Measurements from ENCODE around the gene PEX11G. TPM values are rescaled to one million over a fixed set of nuclear protein-coding genes. Genes with fewer than 3 reads are reported as not detected.

PEX11G gene
- total RNA-seq, 1 experiment from 2014 or later = 4.3 TPM

DNA sequence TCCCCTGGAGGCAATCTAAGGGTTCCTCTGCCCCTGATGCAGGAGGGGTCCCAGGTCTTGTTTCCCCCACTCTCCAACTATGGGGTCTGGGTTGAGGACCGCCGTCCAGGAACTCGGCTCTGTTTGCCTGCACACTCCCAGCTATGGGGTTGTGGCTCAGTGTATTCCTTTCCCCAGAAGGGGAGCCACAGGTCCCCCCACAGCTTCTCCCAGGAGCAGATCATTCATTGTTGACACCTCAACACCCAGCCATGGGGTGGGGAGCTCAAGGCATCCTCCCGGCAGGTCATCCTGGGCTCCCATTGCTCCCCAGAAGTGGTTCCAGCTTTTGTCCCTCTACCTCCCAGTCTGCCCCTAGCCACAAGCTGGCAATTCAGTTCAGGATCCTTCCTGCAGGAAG lies 28.0 kb upstream of the PEX11G start:
- CTCF ChIA-PET = interaction anchor here (0.5 to 3.3 kb wide), 7 partner anchors 10 to 345 kb away, joined by 3 to 16 read pairs (median 5); a partner anchor contains a TSS
- no peaks in the 10 kb centered on the region for H3K36me3 Mint-ChIP-seq
- TF ChIP-seq TP53 (CRISPR knock-in tag; IDR thresholded peaks at IDR 0.05) = no peak
- no peak for TF ChIP-seq GTF2I (CRISPR knock-in tag; conservative IDR thresholded peaks at IDR 0.05)
- TF ChIP-seq NFATC4 (CRISPR knock-in tag; IDR thresholded peaks at IDR 0.05) = no peak
- no peak for TF ChIP-seq NR3C1 (CRISPR knock-in tag; conservative IDR thresholded peaks at IDR 0.05; ENCODE audit: low read depth)
- no peak for TF ChIP-seq NFYB (CRISPR knock-in tag; conservative IDR thresholded peaks at IDR 0.05; ENCODE audit: low read depth)
- no peak for TF ChIP-seq PRRX2 (CRISPR knock-in tag; IDR thresholded peaks at IDR 0.05)
- TF ChIP-seq, protein P1, sequence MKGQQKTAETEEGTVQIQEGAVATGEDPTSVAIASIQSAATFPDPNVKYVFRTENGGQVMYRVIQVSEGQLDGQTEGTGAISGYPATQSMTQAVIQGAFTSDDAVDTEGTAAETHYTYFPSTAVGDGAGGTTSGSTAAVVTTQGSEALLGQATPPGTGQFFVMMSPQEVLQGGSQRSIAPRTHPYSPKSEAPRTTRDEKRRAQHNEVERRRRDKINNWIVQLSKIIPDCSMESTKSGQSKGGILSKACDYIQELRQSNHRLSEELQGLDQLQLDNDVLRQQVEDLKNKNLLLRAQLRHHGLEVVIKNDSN (CRISPR knock-in tag; IDR thresholded peaks at IDR 0.05) = no peak
- TF ChIP-seq ZNF416 (CRISPR knock-in tag; IDR thresholded peaks at IDR 0.05) = no peak
- TF ChIP-seq SMAD3 (CRISPR knock-in tag; IDR thresholded peaks at IDR 0.05; ENCODE audit: borderline replicate concordance) = no peak
- no peak for TF ChIP-seq OVOL2 (CRISPR knock-in tag; IDR thresholded peaks at IDR 0.05; ENCODE audit: borderline replicate concordance)
- no peak for TF ChIP-seq NFE2L1 (CRISPR knock-in tag; IDR thresholded peaks at IDR 0.05)
- TF ChIP-seq, protein P2, sequence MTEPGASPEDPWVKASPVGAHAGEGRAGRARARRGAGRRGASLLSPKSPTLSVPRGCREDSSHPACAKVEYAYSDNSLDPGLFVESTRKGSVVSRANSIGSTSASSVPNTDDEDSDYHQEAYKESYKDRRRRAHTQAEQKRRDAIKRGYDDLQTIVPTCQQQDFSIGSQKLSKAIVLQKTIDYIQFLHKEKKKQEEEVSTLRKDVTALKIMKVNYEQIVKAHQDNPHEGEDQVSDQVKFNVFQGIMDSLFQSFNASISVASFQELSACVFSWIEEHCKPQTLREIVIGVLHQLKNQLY (CRISPR knock-in tag; IDR thresholded peaks at IDR 0.05) = no peak
- peaks cover 13% of the 10 kb centered on the region for H3K27me3 Mint-ChIP-seq (ENCODE audit: low read depth)
- H3K4me1 Mint-ChIP-seq = peaks cover 22% of the 10 kb centered on the region
- POLR2A ChIA-PET = interaction anchor here (1.1 to 2.0 kb wide), 2 partner anchors 11 to 18 kb away, joined by 4 to 9 read pairs; partner anchors contain the start of gene PNPLA6
- DNase-seq (ENCODE audit: low spot score) = no peak
- no peak overlapping the region for H3K27ac Mint-ChIP-seq
- peak overlapping the region; percentile 79 for H3K4me3 Mint-ChIP-seq
- no peak for ATAC-seq
- no peaks in the 10 kb centered on the region for H3K9me3 Mint-ChIP-seq

DNA sequence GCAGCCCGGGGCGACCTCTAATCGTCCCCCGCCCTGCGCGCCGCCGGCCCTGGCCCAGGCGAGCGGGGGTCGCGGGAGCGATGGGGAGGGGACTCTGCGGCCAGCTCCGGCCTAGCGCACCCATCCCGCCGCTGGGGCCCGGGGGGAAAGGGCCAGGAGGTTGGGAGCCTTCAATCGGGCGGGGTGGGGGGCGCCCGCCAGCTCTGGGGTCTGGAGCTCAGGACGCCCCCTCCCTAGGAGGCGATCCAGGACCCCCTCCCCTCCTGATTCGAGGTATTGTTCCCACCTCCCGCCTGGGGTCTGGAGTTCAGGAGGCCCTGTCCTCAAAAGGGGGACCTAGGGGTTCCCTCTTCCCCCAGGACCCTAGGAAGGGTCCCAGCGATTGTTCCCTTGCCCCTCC lies 27.5 kb upstream of the PEX11G start:
- H3K9me3 Mint-ChIP-seq = no peaks in the 10 kb centered on the region
- H3K4me3 Mint-ChIP-seq = peak overlapping the region; percentile 79
- CTCF ChIA-PET = interaction anchor here (0.5 to 3.3 kb wide), 7 partner anchors 10 to 345 kb away, joined by 3 to 16 read pairs (median 5); a partner anchor contains a TSS
- no peak for TF ChIP-seq SP1 (CRISPR knock-in tag; conservative IDR thresholded peaks at IDR 0.05)
- TF ChIP-seq, protein P3, sequence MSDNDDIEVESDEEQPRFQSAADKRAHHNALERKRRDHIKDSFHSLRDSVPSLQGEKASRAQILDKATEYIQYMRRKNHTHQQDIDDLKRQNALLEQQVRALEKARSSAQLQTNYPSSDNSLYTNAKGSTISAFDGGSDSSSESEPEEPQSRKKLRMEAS (CRISPR knock-in tag; IDR thresholded peaks at IDR 0.05) = no peak
- TF ChIP-seq NFATC4 (CRISPR knock-in tag; IDR thresholded peaks at IDR 0.05) = no peak
- TF ChIP-seq ZNF121 (CRISPR knock-in tag; IDR thresholded peaks at IDR 0.05) = no peak
- no peak for TF ChIP-seq ZNF138 (CRISPR knock-in tag; conservative IDR thresholded peaks at IDR 0.05)
- no peak for TF ChIP-seq CBFB (CRISPR knock-in tag; IDR thresholded peaks at IDR 0.05; ENCODE audit: low read depth)
- no peak for TF ChIP-seq ZNF416 (CRISPR knock-in tag; IDR thresholded peaks at IDR 0.05)
- TF ChIP-seq HMGA2 (CRISPR knock-in tag; IDR thresholded peaks at IDR 0.05) = no peak
- TF ChIP-seq, protein P4, sequence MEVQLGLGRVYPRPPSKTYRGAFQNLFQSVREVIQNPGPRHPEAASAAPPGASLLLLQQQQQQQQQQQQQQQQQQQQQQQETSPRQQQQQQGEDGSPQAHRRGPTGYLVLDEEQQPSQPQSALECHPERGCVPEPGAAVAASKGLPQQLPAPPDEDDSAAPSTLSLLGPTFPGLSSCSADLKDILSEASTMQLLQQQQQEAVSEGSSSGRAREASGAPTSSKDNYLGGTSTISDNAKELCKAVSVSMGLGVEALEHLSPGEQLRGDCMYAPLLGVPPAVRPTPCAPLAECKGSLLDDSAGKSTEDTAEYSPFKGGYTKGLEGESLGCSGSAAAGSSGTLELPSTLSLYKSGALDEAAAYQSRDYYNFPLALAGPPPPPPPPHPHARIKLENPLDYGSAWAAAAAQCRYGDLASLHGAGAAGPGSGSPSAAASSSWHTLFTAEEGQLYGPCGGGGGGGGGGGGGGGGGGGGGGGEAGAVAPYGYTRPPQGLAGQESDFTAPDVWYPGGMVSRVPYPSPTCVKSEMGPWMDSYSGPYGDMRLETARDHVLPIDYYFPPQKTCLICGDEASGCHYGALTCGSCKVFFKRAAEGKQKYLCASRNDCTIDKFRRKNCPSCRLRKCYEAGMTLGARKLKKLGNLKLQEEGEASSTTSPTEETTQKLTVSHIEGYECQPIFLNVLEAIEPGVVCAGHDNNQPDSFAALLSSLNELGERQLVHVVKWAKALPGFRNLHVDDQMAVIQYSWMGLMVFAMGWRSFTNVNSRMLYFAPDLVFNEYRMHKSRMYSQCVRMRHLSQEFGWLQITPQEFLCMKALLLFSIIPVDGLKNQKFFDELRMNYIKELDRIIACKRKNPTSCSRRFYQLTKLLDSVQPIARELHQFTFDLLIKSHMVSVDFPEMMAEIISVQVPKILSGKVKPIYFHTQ (CRISPR knock-in tag; IDR thresholded peaks at IDR 0.05) = no peak
- TF ChIP-seq, protein P5, sequence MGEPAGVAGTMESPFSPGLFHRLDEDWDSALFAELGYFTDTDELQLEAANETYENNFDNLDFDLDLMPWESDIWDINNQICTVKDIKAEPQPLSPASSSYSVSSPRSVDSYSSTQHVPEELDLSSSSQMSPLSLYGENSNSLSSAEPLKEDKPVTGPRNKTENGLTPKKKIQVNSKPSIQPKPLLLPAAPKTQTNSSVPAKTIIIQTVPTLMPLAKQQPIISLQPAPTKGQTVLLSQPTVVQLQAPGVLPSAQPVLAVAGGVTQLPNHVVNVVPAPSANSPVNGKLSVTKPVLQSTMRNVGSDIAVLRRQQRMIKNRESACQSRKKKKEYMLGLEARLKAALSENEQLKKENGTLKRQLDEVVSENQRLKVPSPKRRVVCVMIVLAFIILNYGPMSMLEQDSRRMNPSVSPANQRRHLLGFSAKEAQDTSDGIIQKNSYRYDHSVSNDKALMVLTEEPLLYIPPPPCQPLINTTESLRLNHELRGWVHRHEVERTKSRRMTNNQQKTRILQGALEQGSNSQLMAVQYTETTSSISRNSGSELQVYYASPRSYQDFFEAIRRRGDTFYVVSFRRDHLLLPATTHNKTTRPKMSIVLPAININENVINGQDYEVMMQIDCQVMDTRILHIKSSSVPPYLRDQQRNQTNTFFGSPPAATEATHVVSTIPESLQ (CRISPR knock-in tag; IDR thresholded peaks at IDR 0.05) = no peak
- no peak for TF ChIP-seq ELF4 (CRISPR knock-in tag; IDR thresholded peaks at IDR 0.05; ENCODE audit: low read depth)
- no peaks in the 10 kb centered on the region for H3K36me3 Mint-ChIP-seq
- POLR2A ChIA-PET = interaction anchor here (0.8 to 2.0 kb wide), 4 partner anchors 10 to 36 kb away, joined by 3 to 9 read pairs (median 4); partner anchors contain the start of gene PNPLA6
- H3K27me3 Mint-ChIP-seq (ENCODE audit: low read depth) = peaks cover 14% of the 10 kb centered on the region
- no peak overlapping the region for H3K27ac Mint-ChIP-seq
- ATAC-seq (peak; percentile 8; the same call in 1 of the 2 replicates), DNase-seq (ENCODE audit: low spot score) (no peak)
- peaks cover 17% of the 10 kb centered on the region for H3K4me1 Mint-ChIP-seq

Data from WTC11 (cell line).